Measurements from ENCODE around the gene IL1RN. TPM values are rescaled to one million over a fixed set of nuclear protein-coding genes. Genes with fewer than 3 reads are reported as not detected.

Gene IL1RN
- total RNA-seq, 1 donor = 1.1 TPM

- H3K4me3 ChIP-seq (ENCODE audit: low read depth, low read length) = no peak overlapping the region
- TF ChIP-seq, protein P1, sequence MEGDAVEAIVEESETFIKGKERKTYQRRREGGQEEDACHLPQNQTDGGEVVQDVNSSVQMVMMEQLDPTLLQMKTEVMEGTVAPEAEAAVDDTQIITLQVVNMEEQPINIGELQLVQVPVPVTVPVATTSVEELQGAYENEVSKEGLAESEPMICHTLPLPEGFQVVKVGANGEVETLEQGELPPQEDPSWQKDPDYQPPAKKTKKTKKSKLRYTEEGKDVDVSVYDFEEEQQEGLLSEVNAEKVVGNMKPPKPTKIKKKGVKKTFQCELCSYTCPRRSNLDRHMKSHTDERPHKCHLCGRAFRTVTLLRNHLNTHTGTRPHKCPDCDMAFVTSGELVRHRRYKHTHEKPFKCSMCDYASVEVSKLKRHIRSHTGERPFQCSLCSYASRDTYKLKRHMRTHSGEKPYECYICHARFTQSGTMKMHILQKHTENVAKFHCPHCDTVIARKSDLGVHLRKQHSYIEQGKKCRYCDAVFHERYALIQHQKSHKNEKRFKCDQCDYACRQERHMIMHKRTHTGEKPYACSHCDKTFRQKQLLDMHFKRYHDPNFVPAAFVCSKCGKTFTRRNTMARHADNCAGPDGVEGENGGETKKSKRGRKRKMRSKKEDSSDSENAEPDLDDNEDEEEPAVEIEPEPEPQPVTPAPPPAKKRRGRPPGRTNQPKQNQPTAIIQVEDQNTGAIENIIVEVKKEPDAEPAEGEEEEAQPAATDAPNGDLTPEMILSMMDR (IDR thresholded peaks at IDR 0.05; ENCODE audit: insufficient read depth, low read length) = no peak
- DNase-seq (ENCODE audit: low read depth) = no peak
Observed at GRCh38 chr2:113160248-113160647, 32.9 kb downstream of the IL1RN start.

- no peak overlapping the region for H3K4me3 ChIP-seq (ENCODE audit: low read depth, low read length)
- no peak for DNase-seq (ENCODE audit: low read depth)
- TF ChIP-seq, protein P1 (IDR thresholded peaks at IDR 0.05; ENCODE audit: insufficient read depth, low read length) = no peak
Observed at GRCh38 chr2:113160962-113161361, 33.6 kb downstream of the IL1RN start.

DNA sequence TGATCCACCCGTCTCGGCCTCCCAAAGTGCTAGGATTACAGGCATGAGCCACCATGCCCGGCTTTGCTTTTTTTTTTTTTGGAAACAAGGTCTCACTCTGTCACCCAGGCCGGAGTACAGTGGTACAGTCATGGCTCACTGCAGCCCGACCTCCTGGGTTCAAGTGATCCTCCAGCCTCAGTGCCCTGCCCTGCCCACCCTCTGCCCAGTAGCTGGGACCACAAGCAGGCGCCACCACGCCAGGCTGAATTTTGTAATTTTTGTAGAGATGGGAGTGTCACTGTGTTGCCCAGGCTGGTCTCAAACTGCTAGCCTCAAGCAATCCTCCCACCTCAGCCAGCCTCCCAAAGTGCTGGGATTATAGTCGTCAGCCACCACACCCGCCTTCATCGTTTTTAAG lies 34.8 kb downstream of the IL1RN start:
- DNase-seq (ENCODE audit: low read depth) = no peak
- H3K4me3 ChIP-seq (ENCODE audit: low read depth, low read length) = no peak overlapping the region
- TF ChIP-seq, protein P1 (IDR thresholded peaks at IDR 0.05; ENCODE audit: insufficient read depth, low read length) = no peak

- no peak overlapping the region for H3K4me3 ChIP-seq (ENCODE audit: low read depth, low read length)
- no peak for DNase-seq (ENCODE audit: low read depth)
- TF ChIP-seq, protein P1 (IDR thresholded peaks at IDR 0.05; ENCODE audit: insufficient read depth, low read length) = no peak
Observed at GRCh38 chr2:113162869-113163268, 35.5 kb downstream of the IL1RN start.

DNA sequence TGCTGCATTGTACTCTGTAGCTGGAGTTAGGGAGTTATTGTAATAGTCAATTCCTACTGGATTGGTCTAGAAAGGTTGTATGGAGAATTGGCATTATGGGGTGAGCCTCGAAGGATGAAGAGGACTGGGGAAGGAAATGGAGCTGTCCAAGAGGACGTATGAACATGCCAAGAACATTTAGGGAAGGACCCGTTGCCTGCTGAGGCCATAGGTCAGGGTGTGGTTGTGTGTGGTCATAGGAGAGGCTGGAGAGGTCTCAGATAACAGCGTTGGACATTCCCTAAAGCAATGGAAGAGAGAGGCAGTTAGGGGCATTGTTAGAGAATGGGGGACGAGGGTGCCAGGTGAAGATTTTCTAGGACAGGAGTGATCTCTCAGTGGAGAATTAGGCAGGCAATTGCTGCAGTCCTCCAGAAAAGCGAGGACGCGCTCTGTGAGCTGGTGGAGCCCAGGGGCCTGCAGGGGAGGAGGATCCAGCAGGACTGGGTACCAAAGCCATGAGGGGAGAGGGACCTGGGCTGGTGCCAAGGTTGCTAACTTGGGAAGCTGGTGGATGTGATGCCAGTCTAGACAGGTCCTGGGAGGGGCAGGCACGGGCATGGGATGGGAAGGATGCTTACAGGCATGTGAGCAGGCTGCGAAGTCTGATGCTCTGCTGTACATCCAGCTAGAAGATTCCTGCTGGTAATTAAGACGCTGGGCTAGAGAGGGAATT lies 37.0 kb downstream of the IL1RN start:
- TF ChIP-seq, protein P1 (IDR thresholded peaks at IDR 0.05; ENCODE audit: insufficient read depth, low read length) = no peak
- no peak for DNase-seq (ENCODE audit: low read depth)
- H3K4me3 ChIP-seq (ENCODE audit: low read depth, low read length) = no peak overlapping the region

DNA sequence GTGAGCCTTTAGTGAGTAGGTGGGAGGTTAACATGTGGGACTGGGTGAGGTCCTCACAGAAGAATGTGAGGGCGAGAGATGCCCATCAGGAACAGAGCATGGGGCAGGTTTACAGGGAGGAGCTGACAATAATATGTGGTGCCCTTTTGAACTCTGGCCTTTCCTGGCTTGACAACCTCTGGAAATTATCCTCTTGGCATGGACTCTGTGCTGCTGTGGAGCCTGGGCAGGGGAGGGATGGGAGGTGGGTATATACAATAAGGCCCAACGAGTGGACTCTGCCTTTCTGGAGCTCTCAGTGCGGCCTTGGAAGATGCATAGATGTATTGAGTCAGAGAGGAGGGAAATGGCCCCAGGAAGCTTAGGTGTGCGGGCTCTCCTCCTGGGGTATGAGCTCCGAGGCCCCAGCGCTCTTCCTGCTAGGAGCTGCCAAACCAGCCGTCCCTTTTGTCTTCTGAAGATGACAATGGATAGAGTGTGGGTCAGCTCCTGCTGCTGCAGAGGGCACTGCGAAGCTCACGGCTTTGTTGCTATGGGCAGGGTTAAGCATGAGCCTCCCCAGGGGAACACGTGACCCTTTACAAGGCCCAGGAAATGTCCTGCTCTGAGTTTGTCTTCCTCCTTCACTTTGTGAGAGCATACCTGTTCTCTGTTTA lies 37.7 kb downstream of the IL1RN start:
- no peak for DNase-seq (ENCODE audit: low read depth)
- no peak overlapping the region for H3K4me3 ChIP-seq (ENCODE audit: low read depth, low read length)
- TF ChIP-seq, protein P1 (IDR thresholded peaks at IDR 0.05; ENCODE audit: insufficient read depth, low read length) = no peak
